ENCODE data around the gene CSNK1E. TPM values are rescaled to one million over a fixed set of nuclear protein-coding genes. Genes with fewer than 3 reads are reported as not detected.

The CSNK1E gene
- total and polyA plus RNA-seq, 9 of the 15 experiments (the other 6 are each of a cell fraction or from before 2014, with no cell fraction given): 2.7 to 70.0 (median 41.3) TPM

GRCh38 chr22:38347181-38347943, 30.1 kb upstream of the CSNK1E start:
- no peak for FAIRE-seq
- ChIA-PET CTCF (ENCODE audit: low intra/inter-chr PET ratio) (no interaction called here), POLR2A (interaction anchor here (0.6 kb wide), 2 partner anchors 91 to 102 kb away, joined by 3 read pairs; no protein-coding TSS in a partner anchor)
- Histone ChIP-seq H3K36me3 (ENCODE audit: control insufficient read depth, insufficient read depth, low read length) (no peaks in the 10 kb centered on the region), H3K27me3 (ENCODE audit: control insufficient read depth in 2 of 2, insufficient read depth in 2 of 2, low read length in 2 of 2) (no peaks in the 10 kb centered on the region; a peak in 1 of 5 replicates), H3K79me2 (ENCODE audit: control insufficient read depth, insufficient read depth, low read length) (no peaks in the 10 kb centered on the region), H4K20me1 (replicated peaks; ENCODE audit: control insufficient read depth, insufficient read depth, low read length) (0 out of 2 replicates have a peak, but pooled peaks cover 5% of the 10 kb centered on the region), H3K9ac (ENCODE audit: insufficient read depth in 1 of 2, low read depth in 2 of 2, low read length in 2 of 2) (no peak overlapping the region; a peak in 1 of 4 replicates), H3K4me3 (no peak overlapping the region), H3K9me3 (replicated peaks; ENCODE audit: control insufficient read depth, insufficient read depth, low read depth, low read length) (no peaks in the 10 kb centered on the region), H2AFZ (ENCODE audit: low read depth, low read length) (no peak overlapping the region), H3K27ac (ENCODE audit: extremely low read depth, low read depth, low read length) (no peak overlapping the region), H3K4me2 (ENCODE audit: insufficient read depth, low read length) (no peak overlapping the region), H3K9me1 (ENCODE audit: control insufficient read depth, insufficient read depth, low read length) (no peaks in the 10 kb centered on the region), H3K4me1 (replicated peaks in 1 of 2; ENCODE audit: control insufficient read depth in 2 of 2, insufficient read depth in 2 of 2, low read length in 2 of 2) (peaks cover 0 to 9% of the 10 kb centered on the region in 2 experiments; a peak in 3 of 5 replicates)
- no peak for ATAC-seq
- no peak for TF ChIP-seq EP300 (IDR thresholded peaks at IDR 0.05; ENCODE audit: low read length)
- TF ChIP-seq SMAD2 (IDR thresholded peaks at IDR 0.05; ENCODE audit: low read depth, low read length): no peak
- TF ChIP-seq ETV1 (tag; conservative IDR thresholded peaks at IDR 0.05; ENCODE audit: low read depth): no peak
- TF ChIP-seq ZNF512 (tag; IDR thresholded peaks at IDR 0.05): no peak
- TF ChIP-seq CC2D1A (IDR thresholded peaks at IDR 0.05): no peak
- TF ChIP-seq PRPF4 (IDR thresholded peaks at IDR 0.05; ENCODE audit: insufficient read depth, low read depth, low read length, poor library complexity, severe bottlenecking): no peak
- TF ChIP-seq POLR2AphosphoS2 (IDR thresholded peaks at IDR 0.05; ENCODE audit: low read length): no peak
- no peak for TF ChIP-seq KLF6 (CRISPR knock-in tag; IDR thresholded peaks at IDR 0.05; ENCODE audit: borderline replicate concordance)
- no peak for TF ChIP-seq KDM4B (IDR thresholded peaks at IDR 0.05; ENCODE audit: borderline replicate concordance in 2 of 2, low read depth in 1 of 2)
- TF ChIP-seq SRSF9 (IDR thresholded peaks at IDR 0.05; ENCODE audit: borderline replicate concordance, low read depth, low read length): no peak
- TF ChIP-seq THAP12 (CRISPR knock-in tag; IDR thresholded peaks at IDR 0.05): no peak
- TF ChIP-seq SREBF2 (CRISPR knock-in tag; IDR thresholded peaks at IDR 0.05): no peak
- no TSS peak for BruUV-seq (replicated peaks)
- WGBS (ENCODE audit: insufficient coverage, low coverage, missing lambda C conversion rate): 38% methylated on average over 12 of the region's 15 CpGs
- DNase-seq (ENCODE audit: extremely low read depth in 1 of 4, low spot score in 3 of 4): no peak
- in situ Hi-C loops (cut with MboI): no loop called here
- intact Hi-C loops (cut with micrococcal nuclease): no loop called here
